ENCODE measurements around the gene LRRC28. TPM values are rescaled to one million over a fixed set of nuclear protein-coding genes. Genes with fewer than 3 reads are reported as not detected.
A peak's percentile ranks its signal among the peaks of the same experiment; 100 is the strongest.

Gene LRRC28
- total RNA-seq, 1 donor from 2014 or later: 49.6 TPM

DNA sequence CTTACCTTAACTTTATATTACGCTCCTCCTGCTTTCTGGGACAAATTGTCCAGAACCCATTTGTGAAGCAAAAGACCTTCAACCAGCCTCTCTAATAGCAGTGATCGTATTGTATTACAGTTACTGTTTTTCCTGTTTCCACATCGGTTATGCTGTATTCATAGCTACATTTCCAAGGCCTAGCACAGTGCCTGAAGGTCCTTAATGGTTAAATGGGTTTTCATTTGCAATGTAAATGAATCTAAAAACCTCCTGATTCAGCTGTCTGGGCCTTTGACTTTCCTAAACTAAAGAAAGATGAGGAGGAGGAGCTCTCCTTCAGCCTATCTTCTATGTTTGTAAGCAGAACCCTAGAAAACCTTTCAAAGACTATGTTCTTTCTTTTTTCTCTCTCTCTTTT is 99.1 kb downstream of the LRRC28 start:
- Mint-ChIP-seq H3K27me3 (ENCODE audit: unreplicated experiment) (no peaks in the 10 kb centered on the region), H3K4me1 (ENCODE audit: low read depth, unreplicated experiment) (peaks cover 2% of the 10 kb centered on the region), H3K27ac (ENCODE audit: unreplicated experiment) (no peak overlapping the region), H3K36me3 (ENCODE audit: unreplicated experiment) (peaks cover 6% of the 10 kb centered on the region), H3K9me3 (ENCODE audit: unreplicated experiment) (peaks cover 2% of the 10 kb centered on the region), H3K4me3 (ENCODE audit: unreplicated experiment) (no peak overlapping the region)
- TF ChIP-seq, protein P1, sequence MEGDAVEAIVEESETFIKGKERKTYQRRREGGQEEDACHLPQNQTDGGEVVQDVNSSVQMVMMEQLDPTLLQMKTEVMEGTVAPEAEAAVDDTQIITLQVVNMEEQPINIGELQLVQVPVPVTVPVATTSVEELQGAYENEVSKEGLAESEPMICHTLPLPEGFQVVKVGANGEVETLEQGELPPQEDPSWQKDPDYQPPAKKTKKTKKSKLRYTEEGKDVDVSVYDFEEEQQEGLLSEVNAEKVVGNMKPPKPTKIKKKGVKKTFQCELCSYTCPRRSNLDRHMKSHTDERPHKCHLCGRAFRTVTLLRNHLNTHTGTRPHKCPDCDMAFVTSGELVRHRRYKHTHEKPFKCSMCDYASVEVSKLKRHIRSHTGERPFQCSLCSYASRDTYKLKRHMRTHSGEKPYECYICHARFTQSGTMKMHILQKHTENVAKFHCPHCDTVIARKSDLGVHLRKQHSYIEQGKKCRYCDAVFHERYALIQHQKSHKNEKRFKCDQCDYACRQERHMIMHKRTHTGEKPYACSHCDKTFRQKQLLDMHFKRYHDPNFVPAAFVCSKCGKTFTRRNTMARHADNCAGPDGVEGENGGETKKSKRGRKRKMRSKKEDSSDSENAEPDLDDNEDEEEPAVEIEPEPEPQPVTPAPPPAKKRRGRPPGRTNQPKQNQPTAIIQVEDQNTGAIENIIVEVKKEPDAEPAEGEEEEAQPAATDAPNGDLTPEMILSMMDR (IDR thresholded peaks at IDR 0.05; ENCODE audit: partially characterized antibody, unreplicated experiment): no peak
- DNase-seq: no peak

DNA sequence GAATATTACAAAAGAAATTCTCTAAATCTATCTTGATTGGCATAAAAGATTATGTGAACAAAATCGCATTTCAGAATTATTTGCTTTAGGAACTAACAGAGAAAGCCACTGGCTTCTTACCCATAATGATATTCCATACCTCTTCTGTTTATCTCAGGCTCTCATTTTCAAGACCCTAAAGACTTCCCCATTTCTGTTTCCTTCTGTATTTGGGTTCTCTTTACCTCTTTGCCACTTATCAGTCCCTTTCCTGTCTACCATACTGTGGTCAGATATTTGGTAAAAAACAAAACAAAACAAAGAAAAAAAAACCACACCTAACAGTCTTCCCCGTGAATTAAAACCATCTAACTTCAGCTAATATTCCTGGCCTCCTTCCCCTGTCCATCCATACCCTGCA is 108.5 kb downstream of the LRRC28 start:
- Mint-ChIP-seq H3K4me3 (ENCODE audit: unreplicated experiment) (no peak overlapping the region), H3K27ac (ENCODE audit: unreplicated experiment) (no peak overlapping the region), H3K4me1 (ENCODE audit: low read depth, unreplicated experiment) (no peaks in the 10 kb centered on the region), H3K36me3 (ENCODE audit: unreplicated experiment) (peaks cover 4% of the 10 kb centered on the region), H3K9me3 (ENCODE audit: unreplicated experiment) (no peaks in the 10 kb centered on the region), H3K27me3 (ENCODE audit: unreplicated experiment) (peaks cover 2% of the 10 kb centered on the region)
- DNase-seq: no peak
- TF ChIP-seq, protein P1 (IDR thresholded peaks at IDR 0.05; ENCODE audit: partially characterized antibody, unreplicated experiment): no peak

DNA sequence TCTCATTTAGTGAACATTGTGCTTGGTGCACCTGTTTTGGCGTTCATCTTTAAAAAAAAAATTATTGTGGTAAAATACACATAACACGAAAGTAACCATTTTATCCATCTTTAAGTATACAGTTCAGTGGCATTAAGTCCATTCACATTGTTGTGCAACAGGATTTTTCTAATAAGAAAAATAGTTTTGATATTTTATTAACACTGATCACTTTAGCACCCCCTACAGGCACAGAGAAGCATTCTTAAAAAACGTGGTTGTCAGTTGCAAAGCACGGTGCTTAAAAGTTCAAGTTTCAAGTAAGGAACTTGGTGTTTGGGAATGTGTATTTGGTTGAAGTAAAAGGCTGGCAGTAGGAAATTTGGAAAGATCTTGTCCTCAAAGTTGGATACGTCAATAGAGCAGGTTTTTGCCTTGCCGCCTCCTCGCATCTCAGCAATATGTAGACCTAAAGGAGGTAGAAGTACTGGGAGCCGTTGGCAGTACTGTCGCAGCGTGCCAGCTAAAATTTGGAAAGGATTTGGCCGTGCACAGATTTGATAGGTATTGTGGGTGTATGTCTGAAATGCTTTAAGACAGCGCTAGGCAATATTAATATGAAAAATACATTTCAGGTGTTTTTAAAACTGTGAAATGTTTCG is 110.4 kb downstream of the LRRC28 start:
- no peak for DNase-seq
- Mint-ChIP-seq H3K9me3 (ENCODE audit: unreplicated experiment) (peaks cover 1% of the 10 kb centered on the region), H3K4me3 (ENCODE audit: unreplicated experiment) (no peak overlapping the region), H3K4me1 (ENCODE audit: low read depth, unreplicated experiment) (no peaks in the 10 kb centered on the region), H3K27me3 (ENCODE audit: unreplicated experiment) (peaks cover 2% of the 10 kb centered on the region), H3K36me3 (ENCODE audit: unreplicated experiment) (peaks cover 13% of the 10 kb centered on the region), H3K27ac (ENCODE audit: unreplicated experiment) (no peak overlapping the region)
- TF ChIP-seq, protein P1 (IDR thresholded peaks at IDR 0.05; ENCODE audit: partially characterized antibody, unreplicated experiment): peak; percentile 36

DNA sequence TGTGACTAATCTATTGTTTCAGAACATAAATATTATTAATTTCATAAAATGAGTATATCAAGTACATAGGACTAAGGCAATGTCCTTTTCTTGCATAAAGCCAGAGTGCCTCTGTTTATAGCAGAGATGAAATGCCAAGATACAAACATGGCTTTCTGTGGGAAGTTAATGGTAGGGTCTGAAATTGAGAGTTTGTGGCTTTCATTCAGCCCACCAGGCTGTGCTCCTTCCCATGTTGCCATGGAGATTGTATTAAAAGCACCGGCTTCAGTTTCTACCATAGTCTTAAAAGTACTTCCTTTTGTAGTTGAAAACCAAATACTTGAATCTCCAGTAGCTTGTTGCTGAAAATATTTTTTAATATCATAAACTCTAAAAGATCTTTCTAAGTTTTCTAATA is 114.0 kb downstream of the LRRC28 start:
- DNase-seq: no peak
- peaks cover 2% of the 10 kb centered on the region for H3K27me3 Mint-ChIP-seq (ENCODE audit: unreplicated experiment)
- H3K27ac Mint-ChIP-seq (ENCODE audit: unreplicated experiment): no peak overlapping the region
- H3K9me3 Mint-ChIP-seq (ENCODE audit: unreplicated experiment): peaks cover 1% of the 10 kb centered on the region
- H3K4me3 Mint-ChIP-seq (ENCODE audit: unreplicated experiment): no peak overlapping the region
- H3K4me1 Mint-ChIP-seq (ENCODE audit: low read depth, unreplicated experiment): no peaks in the 10 kb centered on the region
- H3K36me3 Mint-ChIP-seq (ENCODE audit: unreplicated experiment): peaks cover 23% of the 10 kb centered on the region
- TF ChIP-seq, protein P1 (IDR thresholded peaks at IDR 0.05; ENCODE audit: partially characterized antibody, unreplicated experiment): no peak

DNA sequence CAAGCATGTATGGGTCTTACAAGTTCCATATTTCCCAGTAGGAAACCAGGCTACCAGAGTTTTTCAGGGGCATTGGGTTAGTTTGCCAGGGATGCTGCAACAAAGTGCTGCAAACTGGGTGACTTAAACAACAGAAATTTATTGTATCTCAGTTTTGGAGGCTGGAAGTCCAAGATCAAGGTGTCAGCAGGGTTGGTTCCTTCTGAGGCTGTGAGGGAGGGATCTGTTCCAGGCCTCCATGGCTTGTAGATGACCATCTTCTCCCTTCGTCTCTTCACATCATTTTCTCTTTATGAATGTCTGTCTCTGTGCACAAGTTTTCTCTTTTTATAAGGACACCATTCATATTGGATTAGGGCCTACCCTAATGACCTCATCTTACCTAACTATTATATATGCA is 114.7 kb downstream of the LRRC28 start:
- no peak for DNase-seq
- TF ChIP-seq, protein P1 (IDR thresholded peaks at IDR 0.05; ENCODE audit: partially characterized antibody, unreplicated experiment): no peak
- Mint-ChIP-seq H3K9me3 (ENCODE audit: unreplicated experiment) (peaks cover 1% of the 10 kb centered on the region), H3K36me3 (ENCODE audit: unreplicated experiment) (peaks cover 23% of the 10 kb centered on the region), H3K4me1 (ENCODE audit: low read depth, unreplicated experiment) (no peaks in the 10 kb centered on the region), H3K4me3 (ENCODE audit: unreplicated experiment) (no peak overlapping the region), H3K27ac (ENCODE audit: unreplicated experiment) (no peak overlapping the region), H3K27me3 (ENCODE audit: unreplicated experiment) (peaks cover 2% of the 10 kb centered on the region)

Data from glutamatergic neuron (in vitro differentiated cells).